ENCODE results near the gene OGFR. TPM values are rescaled to one million over a fixed set of nuclear protein-coding genes. Genes with fewer than 3 reads are reported as not detected.

The OGFR gene
- total RNA-seq, 1 experiment from 2014 or later, result 73.6 TPM

DNA sequence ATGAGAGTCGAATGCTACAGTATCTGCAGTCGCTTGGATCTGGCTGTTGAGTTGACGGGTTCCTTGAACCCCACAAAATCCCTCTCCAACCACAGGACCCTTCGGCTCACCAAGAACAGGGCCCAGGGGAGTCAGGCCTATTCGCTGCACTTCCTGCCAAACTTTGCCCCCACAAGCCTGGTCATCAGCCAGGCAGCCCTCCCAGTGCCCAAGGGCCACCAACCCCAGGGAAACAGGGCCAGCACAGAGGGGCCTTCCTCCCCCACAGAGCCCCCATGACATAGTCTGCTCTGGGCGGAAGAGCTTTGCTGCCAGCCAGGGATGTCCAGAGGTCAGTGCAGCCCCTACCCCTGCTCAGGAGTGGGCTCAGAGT, 42.9 kb upstream of the OGFR start:
- H4K20me1 ChIP-seq (ENCODE audit: insufficient read depth), result peaks cover 6% of the 10 kb centered on the region; the same call in 1 of the 2 replicates
- no peaks in the 10 kb centered on the region for H3K9me3 ChIP-seq (ENCODE audit: control insufficient read depth in 1 of 2, insufficient read depth in 1 of 2, low read depth in 1 of 2, low read length in 2 of 2)
- DNase-seq (ENCODE audit: low read depth, low spot score) (no peak), ATAC-seq (no peak)
- peaks cover 5 to 39% of the 10 kb centered on the region in 2 experiments; a peak in 3 of 4 replicates for H3K4me1 ChIP-seq (ENCODE audit: control insufficient read depth in 1 of 2, insufficient read depth in 2 of 2, low read length in 2 of 2)
- H3K79me2 ChIP-seq (ENCODE audit: insufficient read depth, low read length), result peaks cover 10% of the 10 kb centered on the region; the same call in 1 of the 2 replicates
- no peak overlapping the region for H3K4me2 ChIP-seq (ENCODE audit: low read length)
- RAD21 ChIA-PET (ENCODE audit: low non-redundant PET in 1 of 2, low total read pairs in 2 of 2, uncharacterized antibody in 2 of 2, unreplicated experiment in 2 of 2), result no interaction called here
- POLR2A ChIA-PET, result interaction anchor here (1.2 kb wide), 1 partner anchor 33 kb away, joined by 3 read pairs; no protein-coding TSS in a partner anchor
- no peak overlapping the region for H2AFZ ChIP-seq (ENCODE audit: low read depth, low read length, poor library complexity, severe bottlenecking)
- intact Hi-C loops (cut with micrococcal nuclease), result no loop called here
- no peak; the same call in 1 of the 2 replicates for TF ChIP-seq JUND (IDR thresholded peaks at IDR 0.05)
- no peak for TF ChIP-seq POLR2A (IDR thresholded peaks at IDR 0.05; ENCODE audit: borderline replicate concordance, extremely low read depth, insufficient read depth, insufficient read length)
- no peak for TF ChIP-seq EZH2 (IDR thresholded peaks at IDR 0.05)
- peak; percentile 9; the same call in 1 of the 2 replicates for TF ChIP-seq SP1 (IDR thresholded peaks at IDR 0.05; ENCODE audit: low read depth)
- TF ChIP-seq POLR2AphosphoS5 (IDR thresholded peaks at IDR 0.05; ENCODE audit: low read depth, low read length), result peak; percentile 49
- TF ChIP-seq SIN3A (IDR thresholded peaks at IDR 0.05; ENCODE audit: low read depth), result peak; percentile 58
- no peaks in the 10 kb centered on the region for H3K9me2 ChIP-seq (ENCODE audit: insufficient read depth)
- H3K27ac ChIP-seq (ENCODE audit: low read depth, low read length), result peak overlapping the region; percentile 49; the same call in 1 of the 2 replicates
- CTCF ChIA-PET, result interaction anchor here (1.3 to 2.6 kb wide), 3 partner anchors 21 to 35 kb away, joined by 4 to 13 read pairs (median 4); partner anchors contain the start of gene MRGBP
- H3K36me3 ChIP-seq (ENCODE audit: control insufficient read depth in 1 of 2, insufficient read depth in 2 of 2, low read length in 2 of 2), result peaks cover 13 to 34% of the 10 kb centered on the region in 2 experiments; a peak in 3 of 4 replicates
- H3K27me3 ChIP-seq (ENCODE audit: insufficient read depth, low read length), result no peaks in the 10 kb centered on the region
- no peak overlapping the region for H3K9ac ChIP-seq (ENCODE audit: low read length)
- no TSS peak for BruUV-seq (replicated peaks)
- no peak overlapping the region for H3K4me3 ChIP-seq (replicated peaks in 1 of 2; ENCODE audit: low read depth in 1 of 2, low read length in 2 of 2)

DNA sequence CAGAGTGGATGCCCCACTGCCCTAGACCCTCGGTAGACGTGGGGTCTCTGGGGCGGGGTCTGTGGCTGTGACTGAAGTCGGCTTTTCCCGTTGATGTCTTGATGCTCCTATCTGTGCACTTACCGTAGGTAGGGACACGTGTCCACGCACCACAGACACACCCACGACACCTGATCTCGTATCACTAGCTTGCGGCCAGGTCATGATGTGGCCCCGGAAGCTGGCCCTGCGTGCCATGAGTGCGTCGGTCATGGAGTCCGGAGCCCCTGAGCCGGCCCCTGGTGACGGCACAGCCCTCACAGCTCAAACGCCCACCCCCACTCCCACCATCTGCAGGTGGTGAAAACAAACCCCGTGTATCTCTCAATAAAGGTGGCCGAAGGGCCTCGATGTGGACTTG, 42.3 kb upstream of the OGFR start:
- ATAC-seq, result no peak; the same call in 1 of the 2 replicates
- Histone ChIP-seq H3K4me3 (replicated peaks in 1 of 2; ENCODE audit: low read depth in 1 of 2, low read length in 2 of 2) (no peak overlapping the region), H3K4me1 (ENCODE audit: control insufficient read depth in 1 of 2, insufficient read depth in 2 of 2, low read length in 2 of 2) (peaks cover 10 to 43% of the 10 kb centered on the region in 2 experiments; a peak in 3 of 4 replicates), H3K9me3 (ENCODE audit: control insufficient read depth in 1 of 2, insufficient read depth in 1 of 2, low read depth in 1 of 2, low read length in 2 of 2) (no peaks in the 10 kb centered on the region), H3K27me3 (ENCODE audit: insufficient read depth, low read length) (no peaks in the 10 kb centered on the region), H3K79me2 (ENCODE audit: insufficient read depth, low read length) (peaks cover 4% of the 10 kb centered on the region; the same call in 1 of the 2 replicates), H3K9me2 (ENCODE audit: insufficient read depth) (no peaks in the 10 kb centered on the region), H2AFZ (ENCODE audit: low read depth, low read length, poor library complexity, severe bottlenecking) (no peak overlapping the region), H4K20me1 (ENCODE audit: insufficient read depth) (0 out of 2 replicates have a peak, but pooled peaks cover under 1% of the 10 kb centered on the region), H3K36me3 (ENCODE audit: control insufficient read depth in 1 of 2, insufficient read depth in 2 of 2, low read length in 2 of 2) (peaks cover 8 to 27% of the 10 kb centered on the region in 2 experiments; a peak in 3 of 4 replicates), H3K27ac (ENCODE audit: low read depth, low read length) (no peak overlapping the region), H3K9ac (ENCODE audit: low read length) (no peak overlapping the region), H3K4me2 (ENCODE audit: low read length) (no peak overlapping the region)
- POLR2A ChIA-PET, result interaction anchor here (1.2 kb wide), 1 partner anchor 32 kb away, joined by 3 read pairs; no protein-coding TSS in a partner anchor
- intact Hi-C loops (cut with micrococcal nuclease), result no loop called here
- CTCF ChIA-PET, result interaction anchor here (1.3 to 2.6 kb wide), 3 partner anchors 20 to 34 kb away, joined by 4 to 13 read pairs (median 4); partner anchors contain the start of gene MRGBP
- BruUV-seq (replicated peaks), result no TSS peak
- RAD21 ChIA-PET (ENCODE audit: low non-redundant PET in 1 of 2, low total read pairs in 2 of 2, uncharacterized antibody in 2 of 2, unreplicated experiment in 2 of 2), result no interaction called here
- DNase-seq (ENCODE audit: low read depth, low spot score), result no peak
- TF ChIP-seq POLR2A (IDR thresholded peaks at IDR 0.05; ENCODE audit: borderline replicate concordance, extremely low read depth, insufficient read depth, insufficient read length), result no peak
- no peak for TF ChIP-seq ZFX (IDR thresholded peaks at IDR 0.05)
- TF ChIP-seq POLR2AphosphoS5 (IDR thresholded peaks at IDR 0.05; ENCODE audit: low read depth, low read length), result no peak
- no peak for TF ChIP-seq EZH2phosphoT487 (IDR thresholded peaks at IDR 0.05; ENCODE audit: borderline replicate concordance)
- TF ChIP-seq, protein P1, sequence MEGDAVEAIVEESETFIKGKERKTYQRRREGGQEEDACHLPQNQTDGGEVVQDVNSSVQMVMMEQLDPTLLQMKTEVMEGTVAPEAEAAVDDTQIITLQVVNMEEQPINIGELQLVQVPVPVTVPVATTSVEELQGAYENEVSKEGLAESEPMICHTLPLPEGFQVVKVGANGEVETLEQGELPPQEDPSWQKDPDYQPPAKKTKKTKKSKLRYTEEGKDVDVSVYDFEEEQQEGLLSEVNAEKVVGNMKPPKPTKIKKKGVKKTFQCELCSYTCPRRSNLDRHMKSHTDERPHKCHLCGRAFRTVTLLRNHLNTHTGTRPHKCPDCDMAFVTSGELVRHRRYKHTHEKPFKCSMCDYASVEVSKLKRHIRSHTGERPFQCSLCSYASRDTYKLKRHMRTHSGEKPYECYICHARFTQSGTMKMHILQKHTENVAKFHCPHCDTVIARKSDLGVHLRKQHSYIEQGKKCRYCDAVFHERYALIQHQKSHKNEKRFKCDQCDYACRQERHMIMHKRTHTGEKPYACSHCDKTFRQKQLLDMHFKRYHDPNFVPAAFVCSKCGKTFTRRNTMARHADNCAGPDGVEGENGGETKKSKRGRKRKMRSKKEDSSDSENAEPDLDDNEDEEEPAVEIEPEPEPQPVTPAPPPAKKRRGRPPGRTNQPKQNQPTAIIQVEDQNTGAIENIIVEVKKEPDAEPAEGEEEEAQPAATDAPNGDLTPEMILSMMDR (IDR thresholded peaks at IDR 0.05 in 2 of 3, conservative IDR thresholded peaks at IDR 0.05 in 1 of 3; ENCODE audit: borderline replicate concordance in 1 of 3, insufficient read depth in 1 of 3, low read depth in 2 of 3, low read length in 2 of 3), result no peak
- TF ChIP-seq SIN3A (IDR thresholded peaks at IDR 0.05; ENCODE audit: low read depth), result no peak; the same call in 1 of the 2 replicates

Measured in HCT116 (cell line).